ENCODE measurements around the gene KDM7A.

DNA sequence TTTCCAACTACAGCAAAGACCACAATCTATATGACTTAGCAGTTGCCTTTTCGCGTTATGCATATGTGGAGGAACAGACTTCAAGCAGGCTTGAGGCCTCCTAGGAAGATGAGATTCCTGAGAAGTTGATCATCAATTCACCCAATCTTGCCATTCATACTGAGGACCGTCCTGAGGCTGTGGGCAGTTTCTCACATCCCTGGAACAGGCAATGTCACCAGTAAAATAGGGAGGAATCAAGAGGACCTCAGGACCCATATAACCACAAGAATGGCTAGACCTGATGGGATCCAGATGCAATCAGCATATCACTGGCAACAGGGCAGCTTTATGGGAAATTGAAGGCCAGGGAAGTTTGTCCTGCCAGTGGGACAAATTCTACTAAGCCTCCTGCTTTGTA is 17.3 kb downstream of the KDM7A start:
- TF ChIP-seq FOXJ3 (CRISPR knock-in tag; IDR thresholded peaks at IDR 0.05) (no peak), GABPA (IDR thresholded peaks at IDR 0.05; ENCODE audit: low read depth) (no peak), NRF1 (IDR thresholded peaks at IDR 0.05; ENCODE audit: low read depth, low read length) (no peak), YY1 (IDR thresholded peaks at IDR 0.05; ENCODE audit: low read depth) (no peak), JUND (IDR thresholded peaks at IDR 0.05) (no peak)
- TF ChIP-seq, protein P1, sequence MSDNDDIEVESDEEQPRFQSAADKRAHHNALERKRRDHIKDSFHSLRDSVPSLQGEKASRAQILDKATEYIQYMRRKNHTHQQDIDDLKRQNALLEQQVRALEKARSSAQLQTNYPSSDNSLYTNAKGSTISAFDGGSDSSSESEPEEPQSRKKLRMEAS (IDR thresholded peaks at IDR 0.05; ENCODE audit: low read depth) = no peak
- TF ChIP-seq, protein P2, sequence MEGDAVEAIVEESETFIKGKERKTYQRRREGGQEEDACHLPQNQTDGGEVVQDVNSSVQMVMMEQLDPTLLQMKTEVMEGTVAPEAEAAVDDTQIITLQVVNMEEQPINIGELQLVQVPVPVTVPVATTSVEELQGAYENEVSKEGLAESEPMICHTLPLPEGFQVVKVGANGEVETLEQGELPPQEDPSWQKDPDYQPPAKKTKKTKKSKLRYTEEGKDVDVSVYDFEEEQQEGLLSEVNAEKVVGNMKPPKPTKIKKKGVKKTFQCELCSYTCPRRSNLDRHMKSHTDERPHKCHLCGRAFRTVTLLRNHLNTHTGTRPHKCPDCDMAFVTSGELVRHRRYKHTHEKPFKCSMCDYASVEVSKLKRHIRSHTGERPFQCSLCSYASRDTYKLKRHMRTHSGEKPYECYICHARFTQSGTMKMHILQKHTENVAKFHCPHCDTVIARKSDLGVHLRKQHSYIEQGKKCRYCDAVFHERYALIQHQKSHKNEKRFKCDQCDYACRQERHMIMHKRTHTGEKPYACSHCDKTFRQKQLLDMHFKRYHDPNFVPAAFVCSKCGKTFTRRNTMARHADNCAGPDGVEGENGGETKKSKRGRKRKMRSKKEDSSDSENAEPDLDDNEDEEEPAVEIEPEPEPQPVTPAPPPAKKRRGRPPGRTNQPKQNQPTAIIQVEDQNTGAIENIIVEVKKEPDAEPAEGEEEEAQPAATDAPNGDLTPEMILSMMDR (IDR thresholded peaks at IDR 0.05) = no peak
- TF ChIP-seq, protein P3, sequence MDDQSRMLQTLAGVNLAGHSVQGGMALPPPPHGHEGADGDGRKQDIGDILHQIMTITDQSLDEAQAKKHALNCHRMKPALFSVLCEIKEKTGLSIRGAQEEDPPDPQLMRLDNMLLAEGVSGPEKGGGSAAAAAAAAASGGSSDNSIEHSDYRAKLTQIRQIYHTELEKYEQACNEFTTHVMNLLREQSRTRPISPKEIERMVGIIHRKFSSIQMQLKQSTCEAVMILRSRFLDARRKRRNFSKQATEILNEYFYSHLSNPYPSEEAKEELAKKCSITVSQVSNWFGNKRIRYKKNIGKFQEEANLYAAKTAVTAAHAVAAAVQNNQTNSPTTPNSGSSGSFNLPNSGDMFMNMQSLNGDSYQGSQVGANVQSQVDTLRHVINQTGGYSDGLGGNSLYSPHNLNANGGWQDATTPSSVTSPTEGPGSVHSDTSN (IDR thresholded peaks at IDR 0.05) = no peak
